H1 (cell line): ENCODE data around the gene FAM222B. TPM values are rescaled to one million over a fixed set of nuclear protein-coding genes. Genes with fewer than 3 reads are reported as not detected.

Experiments used
- CTCF ChIA-PET: fragments of 300-600 bp; sonication (Branson Sonifier 250); formaldehyde crosslinking; loops from one replicate; lab custom pipeline; 2021; ENCODE audit not compliant: partially characterized antibody; lab: Charles Lee
- POLR2A ChIA-PET: fragments of 300-600 bp; sonication (Branson Sonifier 250); formaldehyde crosslinking; loops from one replicate; lab custom pipeline; 2021; ENCODE audit warnings: inconsistent platforms; ENCODE audit not compliant: partially characterized antibody; lab: Charles Lee
- DNase-seq, 2 experiments: peaks; one replicate each; pipeline versions ENCODE4 v3.0.0 to v3.0.0-alpha.2; 2010 to 2022; ENCODE audit warnings: low spot score in 2 of 2, low read depth in 1 of 2, mixed read lengths in 1 of 2
- FAIRE-seq: peaks from 2 replicates; lab custom pipeline; 2011; peaks lifted over from hg19 to GRCh38; lab: Jason Lieb, UNC
- H2AFZ ChIP-seq: 2 replicates; pipeline ENCODE4 v1.8.1; 2012; ENCODE audit warnings: low read length, inconsistent platforms
- H2AK5ac ChIP-seq: 2 replicates; pipeline ENCODE4 v1.6.1; 2013; ENCODE audit warnings: low read depth, low read length
- H2BK120ac ChIP-seq: replicated peaks from 2 replicates; pipeline ENCODE3; 2013; ENCODE audit warnings: low read depth, low read length, inconsistent platforms
- H2BK12ac ChIP-seq: 2 replicates; pipeline ENCODE4 v1.6.1; 2013; ENCODE audit warnings: low read depth, low read length
- H2BK15ac ChIP-seq: 2 replicates; pipeline ENCODE4 v1.6.1; 2013; ENCODE audit warnings: low read length
- H2BK20ac ChIP-seq: 2 replicates; pipeline ENCODE4 v1.6.1; 2013; ENCODE audit warnings: low read length
- H2BK5ac ChIP-seq: 2 replicates; pipeline ENCODE4 v1.6.1; 2013; ENCODE audit warnings: low read depth, low read length
- H3K14ac ChIP-seq: 2 replicates; pipeline ENCODE4 v1.6.1; 2013; ENCODE audit warnings: inconsistent platforms; ENCODE audit not compliant: insufficient read length
- H3K18ac ChIP-seq: 2 replicates; pipeline ENCODE4 v1.6.1; 2013; ENCODE audit warnings: low read length; ENCODE audit errors: extremely low read depth
- H3K23ac ChIP-seq: 2 replicates; pipeline ENCODE4 v1.6.1; 2013; ENCODE audit warnings: inconsistent platforms; ENCODE audit not compliant: insufficient read length
- H3K23me2 ChIP-seq: 2 replicates; pipeline ENCODE4 v1.6.1; 2013; ENCODE audit warnings: low read depth, low read length
- H3K27ac ChIP-seq: 2 replicates; pipeline ENCODE4 v1.6.1; 2011; ENCODE audit warnings: low read depth, low read length, inconsistent platforms
- H3K27me3 ChIP-seq, 4 experiments: replicated peaks in 1 of 4; 1 replicate in 1 of 4; 2 replicates in 3 of 4; pipeline versions ENCODE4 v1.6.1 to v1.8.1; 2011 to 2013; ENCODE audit warnings: low read length in 3 of 4, mild to moderate bottlenecking in 3 of 4, inconsistent platforms in 2 of 4, mixed read lengths in 2 of 4, moderate library complexity in 1 of 4; ENCODE audit not compliant: control insufficient read depth in 3 of 4, insufficient read depth in 3 of 4; ENCODE audit errors: extremely low read depth in 1 of 4
- H3K36me3 ChIP-seq, 4 experiments: 2 replicates each; pipeline versions ENCODE4 v1.6.1 to v1.8.1; 2011 to 2013; ENCODE audit warnings: mild to moderate bottlenecking in 4 of 4, low read length in 3 of 4, moderate library complexity in 2 of 4, control low read depth in 1 of 4, inconsistent platforms in 1 of 4; ENCODE audit not compliant: insufficient read depth in 4 of 4, control insufficient read depth in 2 of 4
- H3K4ac ChIP-seq: replicated peaks from 2 replicates; pipeline ENCODE3; 2013; ENCODE audit warnings: low read length, low read depth, mixed read lengths, inconsistent platforms; ENCODE audit not compliant: insufficient read length
- H3K4me1 ChIP-seq, 4 experiments: replicated peaks in 1 of 4; 1 replicate in 1 of 4; 2 replicates in 3 of 4; pipeline versions ENCODE4 v1.6.1 to v1.8.1; 2011 to 2013; ENCODE audit warnings: low read length in 3 of 4, inconsistent platforms in 2 of 4, mixed read lengths in 1 of 4; ENCODE audit not compliant: insufficient read depth in 4 of 4, control insufficient read depth in 3 of 4
- H3K4me2 ChIP-seq, 2 experiments: 2 replicates each; pipeline versions ENCODE4 v1.6.1 to v1.8.1; 2011 to 2013; ENCODE audit warnings: low read depth in 2 of 2, low read length in 2 of 2, control low read depth in 1 of 2, inconsistent platforms in 1 of 2, mild to moderate bottlenecking in 1 of 2; ENCODE audit not compliant: insufficient read depth in 1 of 2
- H3K4me3 ChIP-seq, 4 experiments: fragments of 200-600, 300-600 bp in 1 of 4; sonication (generic), shearing (Covaris generic), sonication (Bioruptor Twin) in 1 of 4; 2 replicates each; pipeline versions ENCODE4 v1.5.1 to v1.8.1; 2011 to 2016; ENCODE audit warnings: low read length in 4 of 4, low read depth in 3 of 4, control low read depth in 2 of 4, inconsistent platforms in 2 of 4, mild to moderate bottlenecking in 2 of 4, mixed read lengths in 1 of 4, moderate library complexity in 1 of 4; ENCODE audit not compliant: insufficient read depth in 2 of 4; ENCODE audit errors: extremely low read depth in 1 of 4
- H3K56ac ChIP-seq: replicated peaks from 2 replicates; pipeline ENCODE3; 2013; ENCODE audit warnings: low read depth, mild to moderate bottlenecking, mixed read lengths, low read length, inconsistent platforms; ENCODE audit not compliant: insufficient read length
- H3K79me1 ChIP-seq: 2 replicates; pipeline ENCODE4 v1.6.1; 2013; ENCODE audit warnings: low read depth, low read length, control low read depth
- H3K79me2 ChIP-seq, 2 experiments: 2 replicates each; pipeline versions ENCODE4 v1.6.1 to v1.8.1; 2012 to 2013; ENCODE audit warnings: low read length in 2 of 2, mild to moderate bottlenecking in 2 of 2, inconsistent platforms in 1 of 2; ENCODE audit not compliant: insufficient read depth in 2 of 2, control insufficient read depth in 1 of 2
- H3K9ac ChIP-seq, 4 experiments: replicated peaks in 1 of 4; 1 replicate in 1 of 4; 2 replicates in 3 of 4; pipeline versions ENCODE4 v1.6.1 to v1.8.1; 2011 to 2013; ENCODE audit warnings: low read depth in 3 of 4, low read length in 3 of 4, control low read depth in 2 of 4, mild to moderate bottlenecking in 2 of 4, moderate library complexity in 2 of 4, inconsistent platforms in 1 of 4; ENCODE audit errors: extremely low read depth in 1 of 4
- H3K9me3 ChIP-seq, 2 experiments: 2 replicates each; pipeline versions ENCODE4 v1.6.1 to v1.8.1; 2012 to 2013; ENCODE audit warnings: mild to moderate bottlenecking in 2 of 2, moderate library complexity in 2 of 2, control low read depth in 1 of 2, inconsistent platforms in 1 of 2, low read depth in 1 of 2, low read length in 1 of 2, mixed read lengths in 1 of 2; ENCODE audit not compliant: insufficient read depth in 2 of 2
- H4K20me1 ChIP-seq, 2 experiments: replicated peaks in 1 of 2; 2 replicates each; pipeline versions ENCODE3 to v1.8.1; 2011 to 2013; ENCODE audit warnings: inconsistent platforms in 2 of 2, low read length in 2 of 2, mild to moderate bottlenecking in 1 of 2; ENCODE audit not compliant: insufficient read depth in 2 of 2, control insufficient read depth in 1 of 2
- H4K5ac ChIP-seq: 2 replicates; pipeline ENCODE4 v1.6.1; 2013; ENCODE audit warnings: low read length, low read depth, mixed read lengths, inconsistent platforms; ENCODE audit not compliant: insufficient read length
- H4K8ac ChIP-seq: 2 replicates; pipeline ENCODE4 v1.8.0; 2013; ENCODE audit warnings: mild to moderate bottlenecking, moderate library complexity, low read length, inconsistent platforms; ENCODE audit not compliant: insufficient read depth; ENCODE audit errors: extremely low read depth
- H4K91ac ChIP-seq: replicated peaks from 2 replicates; pipeline ENCODE3; 2013; ENCODE audit warnings: low read length, mixed read lengths, inconsistent platforms; ENCODE audit not compliant: insufficient read length
- HDAC6 ChIP-seq: IDR thresholded peaks from one replicate; pipeline ENCODE4 v1.7.1; 2012; ENCODE audit warnings: low read depth, mild to moderate bottlenecking, inconsistent platforms, low read length, moderate library complexity
- MAFK ChIP-seq: IDR thresholded peaks from 2 replicates; pipeline ENCODE4 v1.6.1; 2012; ENCODE audit warnings: low read depth, mild to moderate bottlenecking, improper control_type of control experiment, low read length
- NANOG ChIP-seq: IDR thresholded peaks from 2 replicates; pipeline ENCODE4 v1.6.1; 2011; ENCODE audit warnings: low read length, low read depth, mild to moderate bottlenecking, inconsistent platforms; ENCODE audit not compliant: insufficient read depth, poor library complexity, severe bottlenecking
- POLR2AphosphoS5 ChIP-seq: IDR thresholded peaks from 2 replicates; pipeline ENCODE4 v1.6.1; 2011; ENCODE audit warnings: low read depth, low read length
- RAD21 ChIP-seq, 2 experiments: IDR thresholded peaks in 1 of 2; conservative IDR thresholded peaks in 1 of 2; 2 replicates each; pipeline ENCODE4 v1.6.1; 2011; ENCODE audit warnings: low read depth in 2 of 2, low read length in 2 of 2, improper control_type of control experiment in 1 of 2, inconsistent platforms in 1 of 2, mild to moderate bottlenecking in 1 of 2, moderate library complexity in 1 of 2
- SIN3A ChIP-seq, 2 experiments: IDR thresholded peaks in 1 of 2; conservative IDR thresholded peaks in 1 of 2; 2 replicates each; pipeline ENCODE4 v1.6.1; 2011 to 2012; ENCODE audit warnings: low read length in 2 of 2, improper control_type of control experiment in 1 of 2, low read depth in 1 of 2, mild to moderate bottlenecking in 1 of 2
- TAF7 ChIP-seq: optimal IDR thresholded peaks from 2 replicates; pipeline ENCODE3; 2011; ENCODE audit warnings: low read depth, mild to moderate bottlenecking, inconsistent platforms, low read length, moderate library complexity, borderline replicate concordance
- WGBS, 2 experiments: shearing (Covaris generic) in 1 of 2; methylation state at CpG; one replicate each; pipeline versions ENCODE4 v1.1.6 to v1.1.7; 2013 to 2015; ENCODE audit warnings: low lambda C conversion rate in 2 of 2, mixed read lengths in 2 of 2, inconsistent platforms in 1 of 2, low coverage in 1 of 2, missing lambda C conversion rate in 1 of 2; ENCODE audit not compliant: insufficient replicate concordance in 2 of 2, insufficient coverage in 1 of 2, insufficient read length in 1 of 2; ENCODE audit errors: extremely low coverage in 1 of 2, missing lambda C conversion rate in 1 of 2; 5-methylcytosine and 5-hydroxymethylcytosine counted together
- polyA plus RNA-seq, 7 experiments: library from polyadenylated mRNA; depleted of rRNA in 3 of 7; stranded (reverse) in 5 of 7; unstranded in 2 of 7; fragments of >200 nt in 5 of 7; fragments of 200-250 nt in 2 of 7; gene quantifications; 1 replicate in 5 of 7; 2 replicates in 1 of 7; 4 replicates in 1 of 7; pipeline versions ENCODE4 v1.2.1 to v1.2.3, GENCODE V29; 2011 to 2013; ENCODE audit warnings: missing spikeins in 2 of 7, mixed read lengths in 2 of 7
- total RNA-seq: library from RNA; stranded (reverse); fragmentation: NEBNext Ultra II Directional; extraction: Animal tissue kit (Norgen Biotek cat#: 25700); gene quantifications from 2 replicates; pipeline ENCODE4 v1.2.1, GENCODE V29; 2021
- TF ChIP-seq, protein P1 (sequence below), 3 experiments: IDR thresholded peaks; 1 replicate in 2 of 3; 2 replicates in 1 of 3; pipeline versions ENCODE4 v1.5.1 to v1.6.1; 2011; ENCODE audit warnings: low read length in 3 of 3, mild to moderate bottlenecking in 3 of 3, inconsistent platforms in 2 of 3, low read depth in 1 of 3, moderate library complexity in 1 of 3; ENCODE audit not compliant: insufficient read depth in 1 of 3; ENCODE audit errors: control extremely low read depth in 1 of 3

Gene FAM222B
- total and polyA plus RNA-seq, 2 of the 8 experiments (the other 6 are each of a cell fraction or from before 2014, with no cell fraction given), result 42.1 to 81.7 TPM

- CTCF ChIA-PET, result interaction anchor here (0.7 to 5.3 kb wide), 42 partner anchors 9 to 121 kb away, joined by 3 to 34 read pairs (median 5); partner anchors contain the start of genes FLOT2 and NEK8
Measured at GRCh38 chr17:28849281-28849680, 6.7 kb upstream of the FAM222B start.

More at GRCh38 chr17:28849281-28849680, 6.7 kb upstream of the FAM222B start:
- Histone ChIP-seq H3K9ac (no peak overlapping the region), H3K18ac (no peak overlapping the region), H4K20me1 (no peaks in the 10 kb centered on the region), H2AFZ (no peak overlapping the region), H3K4me3 (no peak overlapping the region), H3K27me3 (no peaks in the 10 kb centered on the region), H3K9me3 (no peaks in the 10 kb centered on the region), H4K5ac (no peak overlapping the region), H3K4ac (no peak overlapping the region), H3K4me2 (no peak overlapping the region), H3K23ac (no peak overlapping the region), H2BK12ac (no peak overlapping the region), H2BK20ac (no peak overlapping the region), H3K79me2 (no peaks in the 10 kb centered on the region), H3K79me1 (no peaks in the 10 kb centered on the region), H4K91ac (no peak overlapping the region), H3K4me1 (no peaks in the 10 kb centered on the region; a peak in 1 of 7 replicates), H3K56ac (no peak overlapping the region), H2AK5ac (no peak overlapping the region), H4K8ac (no peak overlapping the region), H3K14ac (no peak overlapping the region), H3K27ac (no peak overlapping the region), H2BK5ac (no peak overlapping the region), H2BK15ac (no peak overlapping the region), H2BK120ac (no peak overlapping the region), H3K36me3 (no peaks in the 10 kb centered on the region), H3K23me2 (no peaks in the 10 kb centered on the region; the same call in 1 of the 2 replicates)
- no peak for FAIRE-seq
- WGBS, 2 experiments, result 89% methylated on average over 5 of the region's 5 CpGs; no CpG with 5 or more reads in 1 of the 2 experiments
- POLR2A ChIA-PET, result interaction anchor here (0.6 to 1.3 kb wide), 6 partner anchors 20 to 183 kb away, joined by 3 read pairs; no protein-coding TSS in a partner anchor
- no peak for DNase-seq
- peak; percentile 31 to 37 for TF ChIP-seq RAD21 (IDR thresholded peaks at IDR 0.05 in 1 of 2, conservative IDR thresholded peaks at IDR 0.05 in 1 of 2; ENCODE audit: low read depth in 2 of 2, low read length in 2 of 2)
- TF ChIP-seq SIN3A (conservative IDR thresholded peaks at IDR 0.05 in 1 of 2, IDR thresholded peaks at IDR 0.05 in 1 of 2; ENCODE audit: low read depth in 1 of 2, low read length in 2 of 2), result no peak
- TF ChIP-seq NANOG, result no peak
- no peak for TF ChIP-seq HDAC6
- TF ChIP-seq, protein P1, sequence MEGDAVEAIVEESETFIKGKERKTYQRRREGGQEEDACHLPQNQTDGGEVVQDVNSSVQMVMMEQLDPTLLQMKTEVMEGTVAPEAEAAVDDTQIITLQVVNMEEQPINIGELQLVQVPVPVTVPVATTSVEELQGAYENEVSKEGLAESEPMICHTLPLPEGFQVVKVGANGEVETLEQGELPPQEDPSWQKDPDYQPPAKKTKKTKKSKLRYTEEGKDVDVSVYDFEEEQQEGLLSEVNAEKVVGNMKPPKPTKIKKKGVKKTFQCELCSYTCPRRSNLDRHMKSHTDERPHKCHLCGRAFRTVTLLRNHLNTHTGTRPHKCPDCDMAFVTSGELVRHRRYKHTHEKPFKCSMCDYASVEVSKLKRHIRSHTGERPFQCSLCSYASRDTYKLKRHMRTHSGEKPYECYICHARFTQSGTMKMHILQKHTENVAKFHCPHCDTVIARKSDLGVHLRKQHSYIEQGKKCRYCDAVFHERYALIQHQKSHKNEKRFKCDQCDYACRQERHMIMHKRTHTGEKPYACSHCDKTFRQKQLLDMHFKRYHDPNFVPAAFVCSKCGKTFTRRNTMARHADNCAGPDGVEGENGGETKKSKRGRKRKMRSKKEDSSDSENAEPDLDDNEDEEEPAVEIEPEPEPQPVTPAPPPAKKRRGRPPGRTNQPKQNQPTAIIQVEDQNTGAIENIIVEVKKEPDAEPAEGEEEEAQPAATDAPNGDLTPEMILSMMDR (IDR thresholded peaks at IDR 0.05; ENCODE audit: control extremely low read depth in 1 of 3, insufficient read depth in 1 of 3, low read depth in 1 of 3, low read length in 3 of 3), result peak; percentile 1 to 36 (median 26); a peak in 3 of 4 replicates
- TF ChIP-seq POLR2AphosphoS5, result no peak
- no peak for TF ChIP-seq TAF7
- TF ChIP-seq MAFK, result no peak
